GM23338 (cell line): Measurements from ENCODE around the gene FXYD6. TPM values are rescaled to one million over a fixed set of nuclear protein-coding genes. Genes with fewer than 3 reads are reported as not detected.

Experiments used
- ATAC-seq: fragments of 200-7000 bp; cut with Tn5 transposase; 3 replicates; pipeline ENCODE4 v1.9.1; 2020
- DNase-seq: peaks from one replicate; pipeline ENCODE4 v3.0.0-alpha.2; 2015; ENCODE audit warnings: low spot score
- H2AFZ ChIP-seq: fragments of 200-600 bp; sonication (generic); 2 replicates; pipeline ENCODE4 v1.8.0; 2016; ENCODE audit warnings: antibody characterized with exemption, mild to moderate bottlenecking, moderate library complexity
- H3F3A ChIP-seq: fragments of 200-600 bp; sonication (generic); replicated peaks from 2 replicates; pipeline ENCODE4 v1.8.0; 2017; ENCODE audit warnings: antibody characterized with exemption, mixed run types, low read depth
- H3K27ac ChIP-seq: fragments of 200-600 bp; sonication (generic); 2 replicates; pipeline ENCODE4 v1.6.1; 2016; ENCODE audit warnings: low read depth
- H3K27me3 ChIP-seq: fragments of 200-600 bp; sonication (generic); 2 replicates; pipeline ENCODE4 v1.8.0; 2016; ENCODE audit warnings: mild to moderate bottlenecking, mixed run types, moderate library complexity; ENCODE audit not compliant: insufficient read depth
- H3K36me3 ChIP-seq: fragments of 200-600 bp; sonication (generic); 2 replicates; pipeline ENCODE4 v1.8.0; 2016; ENCODE audit warnings: mild to moderate bottlenecking; ENCODE audit not compliant: insufficient read depth
- H3K4me1 ChIP-seq: fragments of 200-600 bp; sonication (generic); 2 replicates; pipeline ENCODE4 v1.8.0; 2016; ENCODE audit warnings: mild to moderate bottlenecking, moderate library complexity; ENCODE audit not compliant: insufficient read depth
- H3K4me2 ChIP-seq: fragments of 200-600 bp; sonication (generic); 2 replicates; pipeline ENCODE4 v1.7.1; 2017; ENCODE audit warnings: mixed run types
- H3K4me3 ChIP-seq: fragments of 200-600 bp; sonication (generic); 2 replicates; pipeline ENCODE4 v1.6.1; 2016; ENCODE audit warnings: mixed run types
- H3K79me2 ChIP-seq: fragments of 200-600 bp; sonication (generic); replicated peaks from 2 replicates; pipeline ENCODE4 v1.8.0; 2017; ENCODE audit warnings: mild to moderate bottlenecking; ENCODE audit not compliant: insufficient read depth
- H3K9me2 ChIP-seq: fragments of 200-600 bp; sonication (generic); 2 replicates; pipeline ENCODE4 v1.8.0; 2017; ENCODE audit not compliant: insufficient read depth
- H4K20me1 ChIP-seq: fragments of 200-600 bp; sonication (generic); replicated peaks from 2 replicates; pipeline ENCODE4 v1.8.0; 2017; ENCODE audit warnings: mild to moderate bottlenecking; ENCODE audit not compliant: insufficient read depth
- H3K27ac Mint-ChIP-seq: 2 replicates; pipeline ENCODE4 v1.8.0; 2020; ENCODE audit warnings: inconsistent platforms, mild to moderate bottlenecking, moderate library complexity, mixed read lengths
- H3K27me3 Mint-ChIP-seq: 3 replicates; pipeline ENCODE4 v1.8.0; 2022; ENCODE audit warnings: low read depth, mild to moderate bottlenecking, moderate library complexity, mixed read lengths, inconsistent platforms; ENCODE audit not compliant: insufficient read depth, poor library complexity
- H3K36me3 Mint-ChIP-seq: 3 replicates; pipeline ENCODE4 v1.8.0; 2021; ENCODE audit warnings: low read depth, mild to moderate bottlenecking, inconsistent platforms, moderate library complexity, mixed read lengths
- H3K4me1 Mint-ChIP-seq: 3 replicates; pipeline ENCODE4 v1.8.0; 2020; ENCODE audit warnings: mild to moderate bottlenecking, inconsistent platforms, mixed read lengths
- H3K4me3 Mint-ChIP-seq: 3 replicates; pipeline ENCODE4 v1.8.0; 2021; ENCODE audit warnings: moderate library complexity, mild to moderate bottlenecking, inconsistent platforms, mixed read lengths
- H3K9me3 Mint-ChIP-seq: 3 replicates; pipeline ENCODE4 v1.8.0; 2020; ENCODE audit warnings: moderate library complexity, mild to moderate bottlenecking, inconsistent platforms, mixed read lengths
- CREB1 ChIP-seq: fragments of 250-450 bp; sonication (Bioruptor Pico); IDR thresholded peaks from 2 replicates; pipeline ENCODE4 v1.5.0; 2020; ENCODE audit warnings: low read depth, mild to moderate bottlenecking, moderate library complexity
- EZH2phosphoT487 ChIP-seq: fragments of 200-600 bp; sonication (generic); IDR thresholded peaks from one replicate; pipeline ENCODE4 v1.8.1; 2018; ENCODE audit warnings: antibody characterized with exemption; ENCODE audit not compliant: unreplicated experiment
- JUNB ChIP-seq: IDR thresholded peaks from one replicate; pipeline ENCODE4 v1.6.1; 2016; ENCODE audit warnings: antibody characterized with exemption; ENCODE audit not compliant: unreplicated experiment
- NANOG ChIP-seq: IDR thresholded peaks from 2 replicates; pipeline ENCODE4 v1.6.1; 2016; ENCODE audit warnings: antibody characterized with exemption, borderline replicate concordance
- POLR2AphosphoS5 ChIP-seq: IDR thresholded peaks from 2 replicates; pipeline ENCODE4 v1.6.1; 2016; ENCODE audit warnings: antibody characterized with exemption, low read depth
- STAT1 ChIP-seq: IDR thresholded peaks from one replicate; pipeline ENCODE4 v1.6.1; 2016; ENCODE audit warnings: antibody characterized with exemption; ENCODE audit not compliant: unreplicated experiment
- ZNF331 ChIP-seq: fragments of 250-450 bp; sonication (Bioruptor Pico); IDR thresholded peaks from 2 replicates; pipeline ENCODE4 v1.5.0; 2020; ENCODE audit warnings: low read depth, mild to moderate bottlenecking, moderate library complexity
- polyA plus RNA-seq: library from polyadenylated mRNA; unstranded; fragments of >200 nt; fragmentation: Nextera tagmentation; extraction: Ambion mirVana; gene quantifications from 2 replicates; pipeline ENCODE4 v1.2.1, GENCODE V29; 2016
- total RNA-seq: library from RNA; depleted of rRNA; stranded (reverse); fragments of >200 nt; shearing (Covaris generic); gene quantifications from 2 replicates; pipeline ENCODE4 v1.2.3, GENCODE V29; 2014
- TF ChIP-seq, protein P1 (sequence below): IDR thresholded peaks from one replicate; pipeline ENCODE4 v1.6.1; 2018; ENCODE audit warnings: antibody characterized with exemption; ENCODE audit not compliant: unreplicated experiment
- TF ChIP-seq, protein P2 (sequence below): fragments of 250-450 bp; sonication (Bioruptor Pico); IDR thresholded peaks from 2 replicates; pipeline ENCODE4 v1.5.0; 2020; ENCODE audit warnings: mild to moderate bottlenecking, moderate library complexity

The FXYD6 gene
- total and polyA plus RNA-seq, 2 experiments from 2014 or later = 26.2 to 30.7 TPM

GRCh38 chr11:117891362-117891761 is 14.9 kb upstream of the FXYD6 start:
- H3K79me2 ChIP-seq = no peaks in the 10 kb centered on the region
- no peaks in the 10 kb centered on the region for H3K4me1 ChIP-seq
- H3K27ac ChIP-seq = no peak overlapping the region
- no peaks in the 10 kb centered on the region for H3K36me3 Mint-ChIP-seq
- H3F3A ChIP-seq = no peaks in the 10 kb centered on the region
- H3K9me3 Mint-ChIP-seq = no peaks in the 10 kb centered on the region
- no peaks in the 10 kb centered on the region; the same call in 2 of the 3 replicates for H3K4me1 Mint-ChIP-seq
- H3K4me2 ChIP-seq = no peak overlapping the region
- H3K27me3 ChIP-seq = no peaks in the 10 kb centered on the region
- no peak overlapping the region for H3K27ac Mint-ChIP-seq
- H2AFZ ChIP-seq = no peak overlapping the region
- ATAC-seq = no peak
- H3K36me3 ChIP-seq = no peaks in the 10 kb centered on the region
- no peak overlapping the region for H3K4me3 Mint-ChIP-seq
- no peak for DNase-seq
- H3K9me2 ChIP-seq = peaks cover 4% of the 10 kb centered on the region; the same call in 1 of the 2 replicates
- no peak overlapping the region for H3K4me3 ChIP-seq
- peaks cover under 1% of the 10 kb centered on the region for H3K27me3 Mint-ChIP-seq
- H4K20me1 ChIP-seq = no peaks in the 10 kb centered on the region
- no peak for TF ChIP-seq ZNF331 (CRISPR knock-in tag)
- TF ChIP-seq NANOG = no peak
- TF ChIP-seq, protein P1, sequence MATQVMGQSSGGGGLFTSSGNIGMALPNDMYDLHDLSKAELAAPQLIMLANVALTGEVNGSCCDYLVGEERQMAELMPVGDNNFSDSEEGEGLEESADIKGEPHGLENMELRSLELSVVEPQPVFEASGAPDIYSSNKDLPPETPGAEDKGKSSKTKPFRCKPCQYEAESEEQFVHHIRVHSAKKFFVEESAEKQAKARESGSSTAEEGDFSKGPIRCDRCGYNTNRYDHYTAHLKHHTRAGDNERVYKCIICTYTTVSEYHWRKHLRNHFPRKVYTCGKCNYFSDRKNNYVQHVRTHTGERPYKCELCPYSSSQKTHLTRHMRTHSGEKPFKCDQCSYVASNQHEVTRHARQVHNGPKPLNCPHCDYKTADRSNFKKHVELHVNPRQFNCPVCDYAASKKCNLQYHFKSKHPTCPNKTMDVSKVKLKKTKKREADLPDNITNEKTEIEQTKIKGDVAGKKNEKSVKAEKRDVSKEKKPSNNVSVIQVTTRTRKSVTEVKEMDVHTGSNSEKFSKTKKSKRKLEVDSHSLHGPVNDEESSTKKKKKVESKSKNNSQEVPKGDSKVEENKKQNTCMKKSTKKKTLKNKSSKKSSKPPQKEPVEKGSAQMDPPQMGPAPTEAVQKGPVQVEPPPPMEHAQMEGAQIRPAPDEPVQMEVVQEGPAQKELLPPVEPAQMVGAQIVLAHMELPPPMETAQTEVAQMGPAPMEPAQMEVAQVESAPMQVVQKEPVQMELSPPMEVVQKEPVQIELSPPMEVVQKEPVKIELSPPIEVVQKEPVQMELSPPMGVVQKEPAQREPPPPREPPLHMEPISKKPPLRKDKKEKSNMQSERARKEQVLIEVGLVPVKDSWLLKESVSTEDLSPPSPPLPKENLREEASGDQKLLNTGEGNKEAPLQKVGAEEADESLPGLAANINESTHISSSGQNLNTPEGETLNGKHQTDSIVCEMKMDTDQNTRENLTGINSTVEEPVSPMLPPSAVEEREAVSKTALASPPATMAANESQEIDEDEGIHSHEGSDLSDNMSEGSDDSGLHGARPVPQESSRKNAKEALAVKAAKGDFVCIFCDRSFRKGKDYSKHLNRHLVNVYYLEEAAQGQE = no peak

GRCh38 chr11:117888139-117888566 is 11.7 kb upstream of the FXYD6 start:
- H3K4me3 Mint-ChIP-seq = no peak overlapping the region

More at GRCh38 chr11:117888139-117888566, 11.7 kb upstream of the FXYD6 start:
- Histone ChIP-seq H3K9me2 (no peaks in the 10 kb centered on the region), H3K4me2 (no peak overlapping the region), H3K27ac (no peak overlapping the region), H3K4me3 (no peak overlapping the region), H3F3A (no peaks in the 10 kb centered on the region), H3K36me3 (no peaks in the 10 kb centered on the region), H3K27me3 (no peaks in the 10 kb centered on the region), H2AFZ (peak overlapping the region; percentile 81; the same call in 1 of the 2 replicates), H4K20me1 (no peaks in the 10 kb centered on the region), H3K4me1 (no peaks in the 10 kb centered on the region), H3K79me2 (no peaks in the 10 kb centered on the region)
- Mint-ChIP-seq H3K36me3 (no peaks in the 10 kb centered on the region), H3K27me3 (no peaks in the 10 kb centered on the region), H3K27ac (no peak overlapping the region), H3K9me3 (no peaks in the 10 kb centered on the region), H3K4me1 (peaks cover 11% of the 10 kb centered on the region)
- DNase-seq = no peak
- TF ChIP-seq EZH2phosphoT487 (no peak), ZNF331 (CRISPR knock-in tag) (no peak), CREB1 (CRISPR knock-in tag) (no peak), POLR2AphosphoS5 (no peak), STAT1 (no peak), JUNB (no peak), NANOG (no peak)
- TF ChIP-seq, protein P2, sequence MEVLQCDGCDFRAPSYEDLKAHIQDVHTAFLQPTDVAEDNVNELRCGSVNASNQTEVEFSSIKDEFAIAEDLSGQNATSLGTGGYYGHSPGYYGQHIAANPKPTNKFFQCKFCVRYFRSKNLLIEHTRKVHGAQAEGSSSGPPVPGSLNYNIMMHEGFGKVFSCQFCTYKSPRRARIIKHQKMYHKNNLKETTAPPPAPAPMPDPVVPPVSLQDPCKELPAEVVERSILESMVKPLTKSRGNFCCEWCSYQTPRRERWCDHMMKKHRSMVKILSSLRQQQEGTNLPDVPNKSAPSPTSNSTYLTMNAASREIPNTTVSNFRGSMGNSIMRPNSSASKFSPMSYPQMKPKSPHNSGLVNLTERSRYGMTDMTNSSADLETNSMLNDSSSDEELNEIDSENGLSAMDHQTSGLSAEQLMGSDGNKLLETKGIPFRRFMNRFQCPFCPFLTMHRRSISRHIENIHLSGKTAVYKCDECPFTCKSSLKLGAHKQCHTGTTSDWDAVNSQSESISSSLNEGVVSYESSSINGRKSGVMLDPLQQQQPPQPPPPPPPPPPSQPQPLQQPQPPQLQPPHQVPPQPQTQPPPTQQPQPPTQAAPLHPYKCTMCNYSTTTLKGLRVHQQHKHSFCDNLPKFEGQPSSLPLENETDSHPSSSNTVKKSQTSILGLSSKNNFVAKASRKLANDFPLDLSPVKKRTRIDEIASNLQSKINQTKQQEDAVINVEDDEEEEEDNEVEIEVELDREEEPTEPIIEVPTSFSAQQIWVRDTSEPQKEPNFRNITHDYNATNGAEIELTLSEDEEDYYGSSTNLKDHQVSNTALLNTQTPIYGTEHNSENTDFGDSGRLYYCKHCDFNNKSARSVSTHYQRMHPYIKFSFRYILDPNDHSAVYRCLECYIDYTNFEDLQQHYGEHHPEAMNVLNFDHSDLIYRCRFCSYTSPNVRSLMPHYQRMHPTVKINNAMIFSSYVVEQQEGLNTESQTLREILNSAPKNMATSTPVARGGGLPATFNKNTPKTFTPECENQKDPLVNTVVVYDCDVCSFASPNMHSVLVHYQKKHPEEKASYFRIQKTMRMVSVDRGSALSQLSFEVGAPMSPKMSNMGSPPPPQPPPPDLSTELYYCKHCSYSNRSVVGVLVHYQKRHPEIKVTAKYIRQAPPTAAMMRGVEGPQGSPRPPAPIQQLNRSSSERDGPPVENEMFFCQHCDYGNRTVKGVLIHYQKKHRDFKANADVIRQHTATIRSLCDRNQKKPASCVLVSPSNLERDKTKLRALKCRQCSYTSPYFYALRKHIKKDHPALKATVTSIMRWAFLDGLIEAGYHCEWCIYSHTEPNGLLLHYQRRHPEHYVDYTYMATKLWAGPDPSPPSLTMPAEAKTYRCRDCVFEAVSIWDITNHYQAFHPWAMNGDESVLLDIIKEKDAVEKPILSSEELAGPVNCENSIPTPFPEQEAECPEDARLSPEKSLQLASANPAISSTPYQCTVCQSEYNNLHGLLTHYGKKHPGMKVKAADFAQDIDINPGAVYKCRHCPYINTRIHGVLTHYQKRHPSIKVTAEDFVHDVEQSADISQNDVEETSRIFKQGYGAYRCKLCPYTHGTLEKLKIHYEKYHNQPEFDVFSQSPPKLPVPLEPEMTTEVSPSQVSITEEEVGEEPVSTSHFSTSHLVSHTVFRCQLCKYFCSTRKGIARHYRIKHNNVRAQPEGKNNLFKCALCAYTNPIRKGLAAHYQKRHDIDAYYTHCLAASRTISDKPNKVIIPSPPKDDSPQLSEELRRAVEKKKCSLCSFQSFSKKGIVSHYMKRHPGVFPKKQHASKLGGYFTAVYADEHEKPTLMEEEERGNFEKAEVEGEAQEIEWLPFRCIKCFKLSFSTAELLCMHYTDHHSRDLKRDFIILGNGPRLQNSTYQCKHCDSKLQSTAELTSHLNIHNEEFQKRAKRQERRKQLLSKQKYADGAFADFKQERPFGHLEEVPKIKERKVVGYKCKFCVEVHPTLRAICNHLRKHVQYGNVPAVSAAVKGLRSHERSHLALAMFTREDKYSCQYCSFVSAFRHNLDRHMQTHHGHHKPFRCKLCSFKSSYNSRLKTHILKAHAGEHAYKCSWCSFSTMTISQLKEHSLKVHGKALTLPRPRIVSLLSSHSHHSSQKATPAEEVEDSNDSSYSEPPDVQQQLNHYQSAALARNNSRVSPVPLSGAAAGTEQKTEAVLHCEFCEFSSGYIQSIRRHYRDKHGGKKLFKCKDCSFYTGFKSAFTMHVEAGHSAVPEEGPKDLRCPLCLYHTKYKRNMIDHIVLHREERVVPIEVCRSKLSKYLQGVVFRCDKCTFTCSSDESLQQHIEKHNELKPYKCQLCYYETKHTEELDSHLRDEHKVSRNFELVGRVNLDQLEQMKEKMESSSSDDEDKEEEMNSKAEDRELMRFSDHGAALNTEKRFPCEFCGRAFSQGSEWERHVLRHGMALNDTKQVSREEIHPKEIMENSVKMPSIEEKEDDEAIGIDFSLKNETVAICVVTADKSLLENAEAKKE (CRISPR knock-in tag) = no peak
- ATAC-seq = no peak
